H9 (cell line): Measurements from ENCODE around the gene CHRNA3. TPM values are rescaled to one million over a fixed set of nuclear protein-coding genes. Genes with fewer than 3 reads are reported as not detected.

ENCODE experiments used
- DNase-seq: peaks from one replicate; pipeline ENCODE4 v3.0.0-alpha.2; 2017
- H2AFZ ChIP-seq: one replicate; pipeline ENCODE4 v1.6.1; 2013; ENCODE audit warnings: mild to moderate bottlenecking, low read length, control low read depth, moderate library complexity
- H2AK5ac ChIP-seq: 2 replicates; pipeline ENCODE4 v1.6.1; 2013; ENCODE audit warnings: low read length, control low read depth, mixed read lengths; ENCODE audit not compliant: insufficient read length
- H2BK120ac ChIP-seq: one replicate; pipeline ENCODE4 v1.6.1; 2013; ENCODE audit warnings: low read depth, mild to moderate bottlenecking, low read length, control low read depth, inconsistent platforms; ENCODE audit not compliant: poor library complexity, severe bottlenecking
- H2BK12ac ChIP-seq: 2 replicates; pipeline ENCODE4 v1.6.1; 2013; ENCODE audit warnings: low read length, control low read depth, mixed read lengths, low read depth; ENCODE audit not compliant: insufficient read length
- H2BK15ac ChIP-seq: 2 replicates; pipeline ENCODE4 v1.6.1; 2013; ENCODE audit warnings: low read depth, low read length, control low read depth
- H2BK20ac ChIP-seq: one replicate; pipeline ENCODE4 v1.6.1; 2013; ENCODE audit warnings: low read depth, mild to moderate bottlenecking, low read length, control low read depth, inconsistent platforms; ENCODE audit not compliant: poor library complexity, severe bottlenecking
- H2BK5ac ChIP-seq: 2 replicates; pipeline ENCODE4 v1.6.1; 2013; ENCODE audit warnings: low read length, control low read depth, mixed read lengths; ENCODE audit not compliant: insufficient read length
- H3K14ac ChIP-seq: 2 replicates; pipeline ENCODE4 v1.6.1; 2013; ENCODE audit warnings: low read length, control low read depth; ENCODE audit not compliant: insufficient read depth
- H3K18ac ChIP-seq: 2 replicates; pipeline ENCODE4 v1.6.1; 2013; ENCODE audit warnings: low read depth, mild to moderate bottlenecking, mixed read lengths, low read length, control low read depth; ENCODE audit not compliant: insufficient read length
- H3K23ac ChIP-seq: 2 replicates; pipeline ENCODE4 v1.6.1; 2013; ENCODE audit warnings: low read length, control low read depth, mixed read lengths, low read depth; ENCODE audit not compliant: insufficient read length
- H3K23me2 ChIP-seq: 2 replicates; pipeline ENCODE4 v1.6.1; 2013; ENCODE audit warnings: low read depth, mild to moderate bottlenecking, mixed read lengths, low read length, control low read depth; ENCODE audit not compliant: insufficient read length, poor library complexity, severe bottlenecking
- H3K27ac ChIP-seq: 2 replicates; pipeline ENCODE4 v1.5.1; 2013; ENCODE audit warnings: low read length, control low read depth, mixed read lengths, low read depth; ENCODE audit not compliant: insufficient read length
- H3K27me3 ChIP-seq: 2 replicates; pipeline ENCODE4 v1.6.1; 2013; ENCODE audit warnings: low read length, control low read depth, inconsistent platforms; ENCODE audit not compliant: insufficient read depth
- H3K4ac ChIP-seq: 2 replicates; pipeline ENCODE4 v1.6.1; 2013; ENCODE audit warnings: low read depth, mild to moderate bottlenecking, control low read depth, inconsistent platforms, low read length, moderate library complexity
- H3K4me1 ChIP-seq: 2 replicates; pipeline ENCODE4 v1.6.1; 2013; ENCODE audit warnings: low read length, control low read depth, inconsistent platforms; ENCODE audit not compliant: insufficient read depth
- H3K4me2 ChIP-seq: 2 replicates; pipeline ENCODE4 v1.6.1; 2013; ENCODE audit warnings: low read length, control low read depth, mixed read lengths; ENCODE audit not compliant: insufficient read length, insufficient read depth
- H3K56ac ChIP-seq: 2 replicates; pipeline ENCODE4 v1.6.1; 2013; ENCODE audit warnings: low read depth, mild to moderate bottlenecking, mixed read lengths, low read length, control low read depth; ENCODE audit not compliant: insufficient read length
- H3K79me1 ChIP-seq: 2 replicates; pipeline ENCODE4 v1.6.1; 2013; ENCODE audit warnings: low read depth, mild to moderate bottlenecking, moderate library complexity, low read length, control low read depth, inconsistent platforms; ENCODE audit not compliant: insufficient read depth, poor library complexity, severe bottlenecking
- H3K79me2 ChIP-seq: 2 replicates; pipeline ENCODE4 v1.6.1; 2013; ENCODE audit warnings: low read length, control low read depth, inconsistent platforms; ENCODE audit not compliant: insufficient read depth
- H3K9ac ChIP-seq: 2 replicates; pipeline ENCODE4 v1.6.1; 2013; ENCODE audit warnings: low read length, control low read depth, mixed read lengths; ENCODE audit not compliant: insufficient read length; ENCODE audit errors: extremely low read depth
- H3K9me3 ChIP-seq: one replicate; pipeline ENCODE4 v1.6.1; 2013; ENCODE audit warnings: low read depth, low read length, inconsistent platforms; ENCODE audit not compliant: control insufficient read depth
- H3T11ph ChIP-seq: one replicate; pipeline ENCODE4 v1.6.1; 2013; ENCODE audit warnings: mild to moderate bottlenecking, low read length, control low read depth, inconsistent platforms
- H4K20me1 ChIP-seq: one replicate; pipeline ENCODE4 v1.6.1; 2013; ENCODE audit not compliant: control insufficient read depth, insufficient read length, insufficient read depth
- H4K5ac ChIP-seq: 2 replicates; pipeline ENCODE4 v1.6.1; 2013; ENCODE audit warnings: low read depth, mild to moderate bottlenecking, mixed read lengths, low read length, control low read depth; ENCODE audit not compliant: insufficient read length
- H4K8ac ChIP-seq: replicated peaks from 2 replicates; pipeline ENCODE4 v1.6.1; 2013; ENCODE audit warnings: low read length, control low read depth, mixed read lengths, low read depth; ENCODE audit not compliant: insufficient read length
- H4K91ac ChIP-seq: 2 replicates; pipeline ENCODE4 v1.6.1; 2013; ENCODE audit warnings: low read depth, mild to moderate bottlenecking, moderate library complexity, mixed read lengths, low read length, control low read depth; ENCODE audit not compliant: insufficient read length
- H3K27ac Mint-ChIP-seq, 3 experiments: 2 replicates in 2 of 3; 3 replicates in 1 of 3; pipeline ENCODE4 v1.8.0; 2020 to 2021; ENCODE audit warnings: mixed read lengths in 3 of 3, mild to moderate bottlenecking in 1 of 3, moderate library complexity in 1 of 3
- H3K27me3 Mint-ChIP-seq: 2 replicates; pipeline ENCODE4 v1.8.0; 2021; ENCODE audit warnings: low read depth, mild to moderate bottlenecking, moderate library complexity, mixed read lengths
- H3K36me3 Mint-ChIP-seq, 3 experiments: 2 replicates in 2 of 3; 3 replicates in 1 of 3; pipeline ENCODE4 v1.8.0; 2020 to 2021; ENCODE audit warnings: low read depth in 3 of 3, mixed read lengths in 3 of 3; ENCODE audit not compliant: insufficient read depth in 1 of 3
- H3K4me1 Mint-ChIP-seq, 2 experiments: 2 replicates each; pipeline ENCODE4 v1.8.0; 2020; ENCODE audit warnings: mixed read lengths in 2 of 2
- H3K4me3 Mint-ChIP-seq, 2 experiments: 2 replicates in 1 of 2; 3 replicates in 1 of 2; pipeline ENCODE4 v1.8.0; 2020 to 2021; ENCODE audit warnings: mild to moderate bottlenecking in 2 of 2, mixed read lengths in 2 of 2, moderate library complexity in 1 of 2
- H3K9me3 Mint-ChIP-seq, 2 experiments: 2 replicates in 1 of 2; 3 replicates in 1 of 2; pipeline ENCODE4 v1.8.0; 2020; ENCODE audit warnings: mild to moderate bottlenecking in 2 of 2, mixed read lengths in 2 of 2, moderate library complexity in 1 of 2
- CTCF ChIP-seq: fragments of 200-600 bp; sonication (generic); conservative IDR thresholded peaks from 3 replicates; pipeline ENCODE4 v1.8.0; 2021; ENCODE audit warnings: antibody characterized with exemption, mild to moderate bottlenecking
- WGBS: extraction: QIAGEN DNeasy Blood & Tissue Kit; methylation state at CpG from one replicate; pipeline ENCODE4 v1.1.7; 2013; ENCODE audit warnings: missing lambda C conversion rate, low lambda C conversion rate, mixed read lengths; ENCODE audit not compliant: insufficient read length; ENCODE audit errors: extremely low coverage; 5-methylcytosine and 5-hydroxymethylcytosine counted together
- total RNA-seq: library from RNA; stranded (reverse); gene quantifications from 2 replicates; pipeline ENCODE4 v1.2.1, GENCODE V29; 2021

CHRNA3 gene
- total RNA-seq, 1 experiment from 2014 or later = 0.81 TPM

DNA sequence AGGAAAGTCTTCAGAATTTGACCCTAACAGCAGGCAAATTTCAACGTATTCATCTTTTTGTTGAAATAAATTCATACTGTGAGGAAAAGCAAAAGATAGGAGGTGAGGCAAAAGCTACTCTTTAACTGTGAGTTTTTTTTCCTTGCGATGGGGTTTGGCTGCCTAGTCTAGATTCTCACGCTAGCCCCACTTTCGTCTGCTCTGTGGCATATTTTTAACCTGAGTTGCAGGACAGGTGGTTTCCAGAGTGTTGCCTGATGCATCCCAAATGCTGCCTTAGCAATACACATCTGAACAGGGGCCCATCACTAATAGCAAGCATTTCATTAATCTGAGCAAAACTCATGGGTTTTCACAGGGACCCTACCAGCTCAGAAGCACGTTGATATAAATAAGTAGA is 68.9 kb downstream of the CHRNA3 start:
- Histone ChIP-seq H3K14ac (no peak overlapping the region), H3T11ph (no peak overlapping the region), H3K23ac (no peak overlapping the region), H3K27ac (no peak overlapping the region), H2AFZ (no peak overlapping the region), H3K79me1 (no peaks in the 10 kb centered on the region), H3K27me3 (no peaks in the 10 kb centered on the region), H3K23me2 (no peaks in the 10 kb centered on the region), H3K9me3 (no peaks in the 10 kb centered on the region), H3K4ac (no peak overlapping the region), H3K56ac (no peak overlapping the region), H4K8ac (no peak overlapping the region), H3K4me2 (no peak overlapping the region), H2BK15ac (no peak overlapping the region), H3K18ac (no peak overlapping the region), H4K5ac (no peak overlapping the region), H2BK20ac (no peak overlapping the region), H3K79me2 (no peaks in the 10 kb centered on the region), H4K91ac (no peak overlapping the region), H2BK12ac (no peak overlapping the region), H3K4me1 (no peaks in the 10 kb centered on the region), H3K9ac (no peak overlapping the region), H2BK5ac (no peak overlapping the region), H2AK5ac (no peak overlapping the region), H4K20me1 (no peaks in the 10 kb centered on the region), H2BK120ac (no peak overlapping the region)
- H3K36me3 Mint-ChIP-seq = peaks cover 10 to 41% (median 20%) of the 10 kb centered on the region in 3 experiments; a peak in 5 of 7 replicates
- no peaks in the 10 kb centered on the region for H3K27me3 Mint-ChIP-seq
- no peaks in the 10 kb centered on the region for H3K4me1 Mint-ChIP-seq
- no peak for DNase-seq
- no peak overlapping the region for H3K27ac Mint-ChIP-seq
- no peaks in the 10 kb centered on the region for H3K9me3 Mint-ChIP-seq
- H3K4me3 Mint-ChIP-seq = no peak overlapping the region
- no peak for TF ChIP-seq CTCF
- no CpG with 5 or more reads among the region's 5 CpGs for WGBS
